Pons (tissue), 1 donor: Measurements from ENCODE around the gene IKZF1.

Experiments
- DNase-seq: peaks from one replicate; pipeline ENCODE4 v3.0.0-alpha.2; 2016; ENCODE audit warnings: low spot score

The IKZF1 gene

GRCh38 chr7:50283731-50284130 is 20.8 kb upstream of the IKZF1 start:
- no peak for DNase-seq

DNA sequence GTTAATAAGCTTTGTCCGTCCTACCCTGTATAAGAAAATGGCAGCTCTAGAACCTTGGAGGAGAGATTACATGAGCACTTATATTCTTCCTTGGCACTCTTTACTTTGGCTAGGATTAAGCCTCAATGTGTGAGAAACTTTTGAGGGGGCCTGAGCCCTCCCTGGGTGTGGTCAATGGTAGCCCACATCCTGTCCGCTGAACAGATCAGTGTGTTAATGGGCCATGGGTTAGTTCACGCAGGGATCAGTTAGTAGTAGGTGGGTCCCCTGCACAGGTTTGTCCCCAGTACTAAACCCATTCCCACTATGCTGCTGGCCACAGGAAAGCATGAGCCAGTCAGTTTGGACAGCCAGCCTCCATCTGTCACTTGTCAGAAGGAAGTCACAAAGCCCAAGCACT is 20.2 kb upstream of the IKZF1 start:
- no peak for DNase-seq

DNA sequence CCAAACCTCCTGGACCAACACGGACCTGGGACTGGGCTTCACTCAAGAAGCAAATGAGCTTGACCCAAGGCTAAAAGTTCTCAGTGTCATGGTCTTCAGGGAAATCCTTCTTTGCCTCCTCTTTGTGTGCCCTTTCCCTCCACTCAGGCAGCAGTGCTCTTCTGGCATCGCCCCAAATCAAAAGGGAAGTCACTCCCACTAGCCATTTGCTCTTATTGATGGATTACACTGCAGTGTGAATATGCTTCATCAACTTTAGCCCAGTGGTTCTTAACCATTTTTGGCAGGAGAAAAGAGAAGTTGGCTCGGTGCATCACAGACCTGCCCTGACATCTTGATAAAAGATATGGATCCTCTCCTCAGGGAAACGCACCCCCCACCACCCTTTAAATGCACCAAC is 19.2 kb upstream of the IKZF1 start:
- DNase-seq = no peak

DNA sequence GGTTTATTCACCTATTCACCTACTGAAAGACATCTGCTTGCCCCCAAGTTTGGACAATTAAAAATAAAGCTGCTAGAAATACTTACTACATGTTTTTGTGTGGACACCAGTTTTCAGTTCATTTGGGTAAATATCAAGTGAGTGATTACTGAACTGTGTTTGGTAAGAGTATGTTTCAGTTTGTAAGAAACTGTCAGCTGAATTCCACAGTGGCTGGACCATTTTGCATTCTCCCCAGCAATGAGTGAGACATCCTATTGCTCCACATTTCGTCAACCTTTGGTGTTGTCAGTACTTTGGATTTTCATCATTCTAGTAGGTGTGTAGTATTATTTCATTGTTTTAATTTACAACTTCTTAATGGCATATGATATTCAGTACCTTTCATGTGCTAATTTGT is 17.4 kb upstream of the IKZF1 start:
- DNase-seq = no peak

GRCh38 chr7:50292165-50292757 is 12.3 kb upstream of the IKZF1 start:
- DNase-seq = no peak

DNA sequence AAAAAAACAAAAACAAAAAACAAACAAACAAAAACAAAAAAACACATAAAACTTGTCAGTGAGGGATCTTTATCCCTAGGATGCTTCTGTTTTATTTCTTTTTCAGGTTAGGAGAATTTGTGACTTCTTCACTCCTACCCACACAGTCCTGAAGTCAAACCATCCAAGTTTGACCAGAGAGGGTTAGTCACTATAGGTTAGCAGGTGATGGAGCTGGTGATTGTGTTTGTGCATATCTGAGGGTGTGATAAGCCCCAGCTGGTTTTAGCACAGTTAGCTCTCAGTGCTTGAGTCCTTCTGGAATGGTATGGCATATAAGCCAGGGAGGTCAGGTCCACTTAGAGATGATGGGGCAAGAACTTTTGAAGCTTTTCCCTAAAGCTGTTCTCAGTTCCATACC is 11.8 kb upstream of the IKZF1 start:
- no peak for DNase-seq

- no peak for DNase-seq
These were observed 10.9 kb upstream of the IKZF1 start for GRCh38 chr7:50293509-50294179.

DNA sequence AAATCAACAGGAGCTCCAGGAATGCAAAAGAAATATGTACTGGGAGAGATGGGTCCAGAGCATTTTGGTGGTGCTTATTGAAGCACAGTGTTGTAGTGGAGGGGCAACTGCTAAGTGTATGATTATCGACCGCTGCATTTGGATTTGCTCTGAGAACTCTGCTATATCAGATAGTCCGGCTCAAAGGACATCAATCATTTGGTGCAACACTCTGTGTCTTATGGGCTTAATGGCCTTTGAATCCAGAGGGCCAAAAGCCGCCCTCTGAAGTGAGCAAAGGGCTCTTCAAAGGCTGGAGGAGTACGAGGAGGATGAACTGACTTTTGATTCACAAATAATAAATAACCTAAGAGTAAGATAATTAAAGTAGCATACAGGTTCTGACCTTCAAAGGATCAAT is 9.4 kb upstream of the IKZF1 start:
- no peak for DNase-seq

DNA sequence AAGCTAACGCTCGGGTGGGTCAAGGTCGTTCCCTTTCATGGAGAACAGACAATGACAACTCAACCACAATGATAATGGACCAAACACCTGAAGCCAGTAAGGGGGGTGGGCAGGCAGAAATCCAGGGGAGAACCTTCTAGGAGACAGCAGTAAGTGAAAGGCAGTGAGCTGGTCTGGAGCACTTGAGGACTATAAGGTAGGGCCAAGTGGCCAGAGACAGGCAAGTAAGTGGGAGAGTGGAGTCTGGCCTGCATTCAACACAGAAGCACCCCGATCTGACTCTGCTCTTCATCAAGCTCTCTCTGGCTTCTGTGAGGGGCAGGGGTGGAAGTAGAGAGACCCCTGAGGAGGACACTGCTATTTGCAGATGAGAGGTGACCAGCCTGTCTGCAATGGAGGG is 7.7 kb upstream of the IKZF1 start:
- no peak for DNase-seq

DNA sequence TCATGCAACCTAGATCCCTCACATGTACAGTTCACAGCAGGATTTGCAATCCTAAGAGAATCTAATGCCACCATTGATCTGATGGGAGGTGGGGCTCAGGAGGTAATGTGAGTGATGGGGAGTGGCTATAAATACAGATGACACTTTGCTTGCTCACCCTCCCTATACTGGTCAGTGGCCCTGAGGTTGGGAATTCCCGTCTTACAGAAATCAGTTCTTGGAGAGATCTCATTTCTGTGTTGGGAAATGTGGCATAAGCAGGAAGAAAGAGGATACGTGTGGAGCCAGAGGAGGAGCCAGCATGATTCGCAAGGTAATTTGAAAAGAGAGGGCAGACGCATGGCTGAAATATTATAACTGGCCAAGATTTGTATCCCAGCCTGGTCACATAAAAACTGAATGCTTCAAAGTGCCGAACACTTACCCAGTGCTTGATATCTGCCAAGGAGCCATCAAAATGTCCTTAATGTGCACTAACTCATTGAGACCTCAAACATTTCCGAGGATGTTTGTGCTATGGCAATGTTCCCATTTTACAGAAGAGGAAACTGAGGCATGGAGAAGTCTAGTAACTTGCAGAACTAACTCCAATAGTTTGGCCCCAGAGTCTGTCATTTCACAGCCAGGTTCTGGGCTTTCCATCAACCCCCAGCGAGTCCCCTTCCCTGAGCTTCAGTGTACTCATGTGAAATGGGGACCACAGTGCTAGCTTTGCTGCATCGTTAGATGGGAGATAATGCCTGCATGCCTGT is 5.5 kb upstream of the IKZF1 start:
- no peak for DNase-seq

- no peak for DNase-seq
These were observed 4.2 kb upstream of the IKZF1 start for GRCh38 chr7:50300336-50300735.

- no peak for DNase-seq
These were observed 1.8 kb upstream of the IKZF1 start for GRCh38 chr7:50302486-50303334.

- DNase-seq = no peak
These were observed 984 bp upstream of the IKZF1 start for GRCh38 chr7:50303335-50304128.

GRCh38 chr7:50304911-50305582 is 531 bp downstream of the IKZF1 start:
- DNase-seq = no peak

- DNase-seq = no peak
These were observed 1.3 kb downstream of the IKZF1 start for GRCh38 chr7:50305583-50306493.

GRCh38 chr7:50306494-50307367 is 2.2 kb downstream of the IKZF1 start:
- no peak for DNase-seq

GRCh38 chr7:50307368-50308032 is 3.0 kb downstream of the IKZF1 start:
- DNase-seq = no peak

DNA sequence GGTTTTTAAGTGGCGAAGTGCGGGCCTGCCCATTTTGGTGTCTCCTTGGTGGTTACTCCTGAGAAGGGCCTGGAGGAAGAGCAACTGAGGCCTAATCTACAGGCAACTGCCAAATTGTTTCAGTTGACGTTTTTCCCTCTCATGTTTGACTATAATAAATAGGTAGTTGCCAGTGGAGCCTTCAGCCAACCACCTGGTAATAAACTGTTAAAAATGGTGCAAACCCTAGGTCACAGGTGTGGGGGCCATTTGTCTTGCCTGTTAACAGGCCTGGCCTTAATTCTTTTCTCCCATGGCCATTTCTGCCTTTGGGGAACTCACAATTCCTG is 3.7 kb downstream of the IKZF1 start:
- DNase-seq = no peak
